CD4-positive, CD25-positive, alpha-beta regulatory T cell (primary cell): Measurements from ENCODE around the gene KIFAP3. TPM values are rescaled to one million over a fixed set of nuclear protein-coding genes. Genes with fewer than 3 reads are reported as not detected.
"Not testable (repeated sequence)": the region's sequence is repeated elsewhere in the genome, so short reads cannot be mapped to it uniquely, and the experiment has no call there.

ENCODE experiments used
- ATAC-seq, 2 donors: fragments of 150-1000 bp; cut with Tn5 transposase; one replicate each; pipeline ENCODE4 v1.10.0; 2021; ENCODE audit warnings: low read depth in 2 of 2, moderate number of reproducible peaks in 2 of 2, moderate library complexity in 1 of 2
- DNase-seq, 3 donors: peaks; one replicate each; pipeline versions ENCODE4 v3.0.0 to v3.0.0-alpha.2; 2012 to 2022; ENCODE audit warnings: mixed read lengths in 1 of 3
- H3K27ac ChIP-seq: one replicate; pipeline ENCODE4 v1.7.0; 2013; ENCODE audit warnings: mild to moderate bottlenecking, low read length; ENCODE audit not compliant: insufficient read depth, poor library complexity, severe bottlenecking
- H3K27me3 ChIP-seq: one replicate; pipeline ENCODE4 v1.7.0; 2013; ENCODE audit warnings: low read length; ENCODE audit not compliant: control insufficient read depth, insufficient read depth
- H3K36me3 ChIP-seq: one replicate; pipeline ENCODE4 v1.7.0; 2013; ENCODE audit warnings: mild to moderate bottlenecking, low read length, moderate library complexity; ENCODE audit not compliant: control insufficient read depth, insufficient read depth
- H3K4me1 ChIP-seq: 2 replicates; pipeline ENCODE4 v1.7.0; 2013; ENCODE audit warnings: mild to moderate bottlenecking, low read length; ENCODE audit not compliant: insufficient read depth, control insufficient read depth, poor library complexity, severe bottlenecking
- H3K4me3 ChIP-seq: one replicate; pipeline ENCODE4 v1.7.0; 2013; ENCODE audit warnings: low read depth, mild to moderate bottlenecking, low read length, moderate library complexity
- H3K9me3 ChIP-seq, 2 experiments: 1 replicate in 1 of 2; 2 replicates in 1 of 2; pipeline ENCODE4 v1.7.0; 2013; ENCODE audit warnings: low read length in 2 of 2, mild to moderate bottlenecking in 1 of 2, moderate library complexity in 1 of 2; ENCODE audit not compliant: control insufficient read depth in 2 of 2
- H3K27ac Mint-ChIP-seq, 3 donors: one replicate each; pipeline ENCODE4 v1.8.0; 2020 to 2022; ENCODE audit warnings: mild to moderate bottlenecking in 3 of 3, mixed read lengths in 3 of 3, moderate library complexity in 2 of 3
- H3K27me3 Mint-ChIP-seq: one replicate; pipeline ENCODE4 v1.8.0; 2022; ENCODE audit warnings: mild to moderate bottlenecking, mixed read lengths
- H3K36me3 Mint-ChIP-seq: one replicate; pipeline ENCODE4 v1.8.0; 2020; ENCODE audit warnings: mixed read lengths
- H3K4me1 Mint-ChIP-seq, 4 donors: one replicate each; pipeline ENCODE4 v1.8.0; 2020 to 2022; ENCODE audit warnings: mixed read lengths in 4 of 4, mild to moderate bottlenecking in 1 of 4
- H3K4me3 Mint-ChIP-seq, 4 donors: one replicate each; pipeline ENCODE4 v1.8.0; 2020 to 2022; ENCODE audit warnings: mild to moderate bottlenecking in 4 of 4, mixed read lengths in 4 of 4, moderate library complexity in 3 of 4
- H3K9me3 Mint-ChIP-seq, 7 donors: one replicate each; pipeline ENCODE4 v1.8.0; 2020 to 2022; ENCODE audit warnings: mixed read lengths in 7 of 7, mild to moderate bottlenecking in 3 of 7, moderate library complexity in 2 of 7
- polyA plus RNA-seq, 4 donors: library from polyadenylated mRNA; unstranded; fragments of 300-500 nt; fragmentation: Illumina TruSeq; gene quantifications; one replicate each; pipeline ENCODE4 v1.2.3, GENCODE V29; 2021
- total RNA-seq: library from RNA; stranded (reverse); gene quantifications from one replicate; pipeline ENCODE4 v1.2.3, GENCODE V29; 2022

KIFAP3 gene
- total and polyA plus RNA-seq, 5 donors from 2014 or later: 12.8 to 21.9 (median 18.0) TPM

DNA sequence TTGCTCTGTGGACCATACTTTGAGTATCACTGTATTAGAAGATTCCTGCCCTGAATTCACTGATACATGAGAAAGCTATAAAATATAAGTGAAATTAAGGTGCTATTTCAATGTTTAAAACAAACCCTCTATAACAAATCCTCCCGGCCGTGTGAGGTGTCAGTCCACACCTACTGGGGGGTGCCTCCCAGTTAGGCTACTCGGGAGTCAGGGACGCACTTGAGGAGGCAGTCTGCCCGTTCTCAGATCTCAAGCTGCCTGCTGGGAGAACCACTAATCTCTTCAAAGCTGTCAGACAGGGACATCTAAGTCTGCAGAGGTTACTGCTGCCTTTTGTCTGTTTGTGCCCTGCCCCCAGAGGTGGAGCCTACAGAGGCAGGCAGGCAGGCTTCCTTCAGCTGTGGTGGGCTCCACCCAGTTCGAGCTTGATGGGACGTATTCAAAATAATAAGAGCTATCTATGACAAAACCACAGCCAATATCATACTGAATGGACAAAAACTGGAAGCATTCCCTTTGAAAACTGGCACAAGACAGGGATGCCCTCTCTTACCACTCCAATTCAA is 71.1 kb downstream of the KIFAP3 start:
- H3K4me1 Mint-ChIP-seq, H3K4me3 Mint-ChIP-seq, DNase-seq, H3K9me3 ChIP-seq, H3K4me3 ChIP-seq, ATAC-seq, H3K27ac ChIP-seq, H3K27me3 ChIP-seq, H3K27me3 Mint-ChIP-seq, H3K36me3 Mint-ChIP-seq, H3K36me3 ChIP-seq, H3K9me3 Mint-ChIP-seq, H3K4me1 ChIP-seq, H3K27ac Mint-ChIP-seq: not testable (repeated sequence)

GRCh38 chr1:170001266-170001665 is 73.2 kb downstream of the KIFAP3 start:
- peaks cover 16% of the 10 kb centered on the region for H3K36me3 Mint-ChIP-seq
- H3K27me3 Mint-ChIP-seq: no peaks in the 10 kb centered on the region

DNA sequence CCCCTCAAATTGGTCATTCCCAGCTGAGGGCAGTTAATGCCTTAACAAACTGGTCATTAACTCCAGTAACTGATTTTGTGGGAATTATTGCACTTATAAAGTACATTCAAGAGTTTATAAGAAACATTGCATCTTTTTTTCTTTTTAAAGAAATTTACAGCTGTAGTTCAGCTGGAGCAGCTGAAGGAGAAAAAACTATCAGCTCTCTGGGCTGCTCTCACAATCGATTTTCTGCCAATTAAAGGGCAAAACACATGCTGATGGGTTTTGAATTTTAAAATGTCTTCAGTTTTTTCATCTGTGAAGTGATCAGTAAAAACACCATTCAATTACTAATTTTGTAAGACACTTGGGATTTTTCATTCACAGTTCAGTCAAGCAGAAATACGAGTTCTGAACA is 74.7 kb downstream of the KIFAP3 start:
- no peaks in the 10 kb centered on the region for H3K9me3 Mint-ChIP-seq
- no peak overlapping the region for H3K4me3 ChIP-seq
- no peak overlapping the region for H3K27ac Mint-ChIP-seq
- no peaks in the 10 kb centered on the region for H3K9me3 ChIP-seq
- H3K27ac ChIP-seq: no peak overlapping the region
- H3K4me1 Mint-ChIP-seq: no peaks in the 10 kb centered on the region
- peaks cover 19% of the 10 kb centered on the region for H3K36me3 Mint-ChIP-seq
- H3K4me1 ChIP-seq: no peaks in the 10 kb centered on the region
- DNase-seq: no peak
- no peaks in the 10 kb centered on the region for H3K36me3 ChIP-seq
- no peak for ATAC-seq
- H3K27me3 ChIP-seq: no peaks in the 10 kb centered on the region
- H3K4me3 Mint-ChIP-seq: no peak overlapping the region
- H3K27me3 Mint-ChIP-seq: no peaks in the 10 kb centered on the region

More at GRCh38 chr1:170001266-170001665, 73.2 kb downstream of the KIFAP3 start:
- ATAC-seq (no peak), DNase-seq (no peak)
- Histone ChIP-seq H3K27me3 (no peaks in the 10 kb centered on the region), H3K9me3 (no peaks in the 10 kb centered on the region), H3K27ac (no peak overlapping the region), H3K4me3 (no peak overlapping the region), H3K36me3 (no peaks in the 10 kb centered on the region), H3K4me1 (no peaks in the 10 kb centered on the region)
- Mint-ChIP-seq H3K4me1 (no peaks in the 10 kb centered on the region), H3K4me3 (no peak overlapping the region), H3K27ac (no peak overlapping the region), H3K9me3 (no peaks in the 10 kb centered on the region)

DNA sequence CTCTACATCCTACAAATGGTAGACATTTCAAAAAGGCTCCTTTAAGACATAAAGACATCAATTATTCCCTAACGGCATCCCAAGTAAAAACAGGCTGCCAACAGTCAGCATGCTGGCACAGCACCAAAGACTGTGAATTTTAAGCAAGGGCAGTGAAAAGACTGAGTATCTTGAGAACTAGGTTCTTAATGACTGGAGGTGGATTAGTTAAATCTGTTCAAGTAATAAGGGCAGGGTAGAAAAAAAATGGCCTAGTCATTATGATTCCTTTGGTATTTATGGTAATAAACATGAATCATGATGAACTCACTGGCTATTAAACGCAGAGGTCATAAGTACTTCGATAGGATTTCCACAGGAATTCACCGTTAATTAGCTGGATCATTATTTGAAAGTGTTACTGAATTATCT is 75.2 kb downstream of the KIFAP3 start:
- Histone ChIP-seq H3K4me3 (no peak overlapping the region), H3K9me3 (no peaks in the 10 kb centered on the region), H3K27ac (no peak overlapping the region), H3K4me1 (no peaks in the 10 kb centered on the region), H3K36me3 (no peaks in the 10 kb centered on the region), H3K27me3 (no peaks in the 10 kb centered on the region)
- Mint-ChIP-seq H3K27ac (no peak overlapping the region), H3K27me3 (no peaks in the 10 kb centered on the region), H3K4me3 (no peak overlapping the region), H3K4me1 (no peaks in the 10 kb centered on the region), H3K36me3 (peaks cover 19% of the 10 kb centered on the region), H3K9me3 (no peaks in the 10 kb centered on the region)
- ATAC-seq (no peak), DNase-seq (no peak)

DNA sequence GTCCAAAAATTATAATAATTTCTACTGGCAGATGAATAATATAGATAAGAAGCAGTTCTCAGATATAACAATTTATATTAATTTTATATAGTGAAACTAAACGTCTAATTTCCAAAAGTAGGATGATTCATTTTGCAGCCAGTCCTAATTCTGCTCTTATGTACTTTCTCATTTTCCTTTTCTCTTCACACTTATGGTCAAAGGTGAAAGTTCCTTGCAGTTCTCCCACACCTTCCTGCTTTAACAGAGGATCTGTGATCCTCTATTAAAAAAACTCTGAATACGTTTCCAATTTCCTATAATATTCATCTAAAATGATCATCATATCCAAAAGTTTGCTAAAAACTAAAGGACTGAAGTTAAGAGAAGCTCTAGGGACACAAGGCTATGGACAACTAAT is 78.5 kb downstream of the KIFAP3 start:
- DNase-seq (no peak), ATAC-seq (no peak)
- H3K9me3 Mint-ChIP-seq: no peaks in the 10 kb centered on the region
- H3K36me3 ChIP-seq: no peaks in the 10 kb centered on the region
- H3K27me3 Mint-ChIP-seq: no peaks in the 10 kb centered on the region
- no peaks in the 10 kb centered on the region for H3K27me3 ChIP-seq
- no peak overlapping the region for H3K4me3 ChIP-seq
- no peaks in the 10 kb centered on the region for H3K4me1 ChIP-seq
- peaks cover 19% of the 10 kb centered on the region for H3K36me3 Mint-ChIP-seq
- H3K9me3 ChIP-seq: no peaks in the 10 kb centered on the region
- H3K27ac Mint-ChIP-seq: peak overlapping the region in 1 of 3 donors; percentile 21
- H3K4me1 Mint-ChIP-seq: no peaks in the 10 kb centered on the region
- no peak overlapping the region for H3K27ac ChIP-seq
- no peak overlapping the region for H3K4me3 Mint-ChIP-seq

- Mint-ChIP-seq H3K36me3 (peaks cover 5% of the 10 kb centered on the region), H3K27ac (no peak overlapping the region), H3K4me1 (peaks cover 0 to 2% (median 0%) of the 10 kb centered on the region in 4 donors), H3K27me3 (no peaks in the 10 kb centered on the region), H3K9me3 (no peaks in the 10 kb centered on the region), H3K4me3 (no peak overlapping the region)
- ATAC-seq: no peak
- H3K27ac ChIP-seq: no peak overlapping the region
- no peaks in the 10 kb centered on the region for H3K9me3 ChIP-seq
- H3K4me3 ChIP-seq: no peak overlapping the region
- DNase-seq: no peak
- H3K4me1 ChIP-seq: no peaks in the 10 kb centered on the region
- no peaks in the 10 kb centered on the region for H3K27me3 ChIP-seq
- H3K36me3 ChIP-seq: no peaks in the 10 kb centered on the region
Observed at GRCh38 chr1:169989246-169989645, 85.2 kb downstream of the KIFAP3 start.

GRCh38 chr1:169985757-169986156 is 88.7 kb downstream of the KIFAP3 start:
- no peak overlapping the region for H3K27ac ChIP-seq
- H3K36me3 ChIP-seq: peaks cover 18% of the 10 kb centered on the region
- no peak overlapping the region for H3K27ac Mint-ChIP-seq
- H3K9me3 ChIP-seq: no peaks in the 10 kb centered on the region
- peaks cover 0 to 2% (median 0%) of the 10 kb centered on the region in 4 donors for H3K4me1 Mint-ChIP-seq
- ATAC-seq (no peak), DNase-seq (no peak)
- H3K4me1 ChIP-seq: no peaks in the 10 kb centered on the region
- no peak overlapping the region for H3K4me3 ChIP-seq
- peaks cover 25% of the 10 kb centered on the region for H3K36me3 Mint-ChIP-seq
- no peaks in the 10 kb centered on the region for H3K9me3 Mint-ChIP-seq
- no peak overlapping the region for H3K4me3 Mint-ChIP-seq
- H3K27me3 ChIP-seq: no peaks in the 10 kb centered on the region
- H3K27me3 Mint-ChIP-seq: no peaks in the 10 kb centered on the region

GRCh38 chr1:169974067-169974466 is 100.4 kb downstream of the KIFAP3 start:
- Histone ChIP-seq H3K4me1 (no peaks in the 10 kb centered on the region), H3K9me3 (no peaks in the 10 kb centered on the region), H3K27ac (no peak overlapping the region), H3K36me3 (peaks cover 20% of the 10 kb centered on the region), H3K4me3 (no peak overlapping the region), H3K27me3 (no peaks in the 10 kb centered on the region)
- Mint-ChIP-seq H3K4me1 (peaks cover 0 to 4% (median 0%) of the 10 kb centered on the region in 4 donors), H3K36me3 (peaks cover 30% of the 10 kb centered on the region), H3K9me3 (no peaks in the 10 kb centered on the region), H3K4me3 (no peak overlapping the region), H3K27ac (no peak overlapping the region), H3K27me3 (no peaks in the 10 kb centered on the region)
- no peak for DNase-seq
- no peak for ATAC-seq
